Measurements from ENCODE around the gene ENSA.
"Not testable (repeated sequence)": the region's sequence is repeated elsewhere in the genome, so short reads cannot be mapped to it uniquely, and the experiment has no call there.

ENSA gene

GRCh38 chr1:150650193-150650592, 20.8 kb upstream of the ENSA start:
- TF ChIP-seq CTCF (conservative IDR thresholded peaks at IDR 0.05; ENCODE audit: low read depth, low read length): no peak
- no peak overlapping the region for H3K4me3 ChIP-seq (ENCODE audit: low read depth, low read length)
- peak; percentile 45 for DNase-seq (ENCODE audit: low read depth)

GRCh38 chr1:150649441-150650075, 20.1 kb upstream of the ENSA start:
- no peak overlapping the region for H3K4me3 ChIP-seq (ENCODE audit: low read depth, low read length)
- no peak for TF ChIP-seq CTCF (conservative IDR thresholded peaks at IDR 0.05; ENCODE audit: low read depth, low read length)
- no peak for DNase-seq (ENCODE audit: low read depth)

- no peak for DNase-seq (ENCODE audit: low read depth)
- no peak for TF ChIP-seq CTCF (conservative IDR thresholded peaks at IDR 0.05; ENCODE audit: low read depth, low read length)
- H3K4me3 ChIP-seq (ENCODE audit: low read depth, low read length): no peak overlapping the region
These were observed 12.9 kb upstream of the ENSA start for GRCh38 chr1:150642296-150642695.

GRCh38 chr1:150641126-150641815, 11.9 kb upstream of the ENSA start:
- H3K4me3 ChIP-seq (ENCODE audit: low read depth, low read length); DNase-seq (ENCODE audit: low read depth): not testable (repeated sequence)

GRCh38 chr1:150638430-150638829, 9.0 kb upstream of the ENSA start:
- DNase-seq (ENCODE audit: low read depth): not testable (repeated sequence)

GRCh38 chr1:150634839-150635622, 5.6 kb upstream of the ENSA start:
- not testable (repeated sequence) for H3K4me3 ChIP-seq (ENCODE audit: low read depth, low read length); DNase-seq (ENCODE audit: low read depth)

More at GRCh38 chr1:150638430-150638829, 9.0 kb upstream of the ENSA start:
- not testable (repeated sequence) for H3K4me3 ChIP-seq (ENCODE audit: low read depth, low read length)

GRCh38 chr1:150628766-150629114, 672 bp downstream of the ENSA start:
- DNase-seq (ENCODE audit: low read depth): no peak

More at GRCh38 chr1:150628766-150629114, 672 bp downstream of the ENSA start:
- peak overlapping the region; percentile 85 for H3K4me3 ChIP-seq (ENCODE audit: low read depth, low read length)
- TF ChIP-seq CTCF (conservative IDR thresholded peaks at IDR 0.05; ENCODE audit: low read depth, low read length): no peak

Measured in choroid plexus epithelial cell (primary cell).